ENCODE results near the gene ZBTB7A. TPM values are rescaled to one million over a fixed set of nuclear protein-coding genes. Genes with fewer than 3 reads are reported as not detected.
A peak's percentile ranks its signal among the peaks of the same experiment; 100 is the strongest.

ZBTB7A gene
- total RNA-seq, 2 experiments from 2014 or later, result 67.4 to 72.6 TPM

GRCh38 chr19:4053423-4054324 is 13.0 kb downstream of the ZBTB7A start:
- H3K4me3 Mint-ChIP-seq, result peak overlapping the region; percentile 29
- no peaks in the 10 kb centered on the region for H3K27me3 Mint-ChIP-seq
- peaks cover 50% of the 10 kb centered on the region for H3K36me3 Mint-ChIP-seq
- H3K4me1 Mint-ChIP-seq, result peaks cover 52% of the 10 kb centered on the region
- ATAC-seq (no peak), DNase-seq (no peak)
- H3K9me3 Mint-ChIP-seq (ENCODE audit: low read depth), result no peaks in the 10 kb centered on the region
- H3K27ac Mint-ChIP-seq, result no peak overlapping the region
- CTCF ChIA-PET, result no interaction called here

GRCh38 chr19:4052993-4053422 is 13.7 kb downstream of the ZBTB7A start:
- H3K4me3 Mint-ChIP-seq, result peak overlapping the region; percentile 29
- no peak for ATAC-seq

GRCh38 chr19:4052114-4052992 is 14.3 kb downstream of the ZBTB7A start:
- H3K36me3 Mint-ChIP-seq, result peaks cover 49% of the 10 kb centered on the region
- DNase-seq (peak; percentile 65), ATAC-seq (peak; percentile 58)
- CTCF ChIA-PET, result interaction anchor here (1.0 kb wide), 1 partner anchor 88 kb away, joined by 5 read pairs; no protein-coding TSS in a partner anchor
- peak overlapping the region; percentile 56 for H3K27ac Mint-ChIP-seq
- H3K4me1 Mint-ChIP-seq, result peaks cover 44% of the 10 kb centered on the region
- H3K9me3 Mint-ChIP-seq (ENCODE audit: low read depth), result no peaks in the 10 kb centered on the region
- no peaks in the 10 kb centered on the region for H3K27me3 Mint-ChIP-seq
- H3K4me3 Mint-ChIP-seq, result peak overlapping the region; percentile 29

More at GRCh38 chr19:4052993-4053422, 13.7 kb downstream of the ZBTB7A start:
- peaks cover 48% of the 10 kb centered on the region for H3K4me1 Mint-ChIP-seq
- H3K9me3 Mint-ChIP-seq (ENCODE audit: low read depth), result no peaks in the 10 kb centered on the region
- DNase-seq, result no peak
- no peaks in the 10 kb centered on the region for H3K27me3 Mint-ChIP-seq
- CTCF ChIA-PET, result interaction anchor here (1.0 kb wide), 1 partner anchor 87 kb away, joined by 5 read pairs; no protein-coding TSS in a partner anchor
- H3K36me3 Mint-ChIP-seq, result peaks cover 50% of the 10 kb centered on the region
- H3K27ac Mint-ChIP-seq, result peak overlapping the region; percentile 34

GRCh38 chr19:4051175-4052101 is 15.3 kb downstream of the ZBTB7A start:
- no peaks in the 10 kb centered on the region for H3K9me3 Mint-ChIP-seq (ENCODE audit: low read depth)
- ATAC-seq, result peak; percentile 61
- peaks cover 42% of the 10 kb centered on the region for H3K4me1 Mint-ChIP-seq
- peak overlapping the region; percentile 35 for H3K4me3 Mint-ChIP-seq
- peak; percentile 76 for DNase-seq
- CTCF ChIA-PET, result no interaction called here
- no peaks in the 10 kb centered on the region for H3K27me3 Mint-ChIP-seq
- peaks cover 50% of the 10 kb centered on the region for H3K36me3 Mint-ChIP-seq
- peak overlapping the region; percentile 56 for H3K27ac Mint-ChIP-seq

GRCh38 chr19:4049432-4049831 is 17.3 kb downstream of the ZBTB7A start:
- Mint-ChIP-seq H3K27ac (peak overlapping the region; percentile 3), H3K9me3 (ENCODE audit: low read depth) (no peaks in the 10 kb centered on the region), H3K4me1 (peaks cover 34% of the 10 kb centered on the region), H3K36me3 (peaks cover 39% of the 10 kb centered on the region), H3K4me3 (no peak overlapping the region), H3K27me3 (no peaks in the 10 kb centered on the region)
- DNase-seq (no peak), ATAC-seq (no peak)
- CTCF ChIA-PET, result interaction anchor here (1.5 kb wide), 1 partner anchor 91 kb away, joined by 7 read pairs; no protein-coding TSS in a partner anchor

- no peak for ATAC-seq
These were observed 19.6 kb downstream of the ZBTB7A start for GRCh38 chr19:4046946-4047683.

GRCh38 chr19:4046362-4046691 is 20.4 kb downstream of the ZBTB7A start:
- no peak for ATAC-seq
- H3K4me1 Mint-ChIP-seq, result peaks cover 15% of the 10 kb centered on the region
- no peaks in the 10 kb centered on the region for H3K9me3 Mint-ChIP-seq (ENCODE audit: low read depth)
- no peak overlapping the region for H3K4me3 Mint-ChIP-seq
- DNase-seq, result no peak
- H3K27ac Mint-ChIP-seq, result no peak overlapping the region
- CTCF ChIA-PET, result no interaction called here
- no peaks in the 10 kb centered on the region for H3K27me3 Mint-ChIP-seq
- peaks cover 23% of the 10 kb centered on the region for H3K36me3 Mint-ChIP-seq

More at GRCh38 chr19:4046946-4047683, 19.6 kb downstream of the ZBTB7A start:
- DNase-seq, result no peak
- no peaks in the 10 kb centered on the region for H3K27me3 Mint-ChIP-seq
- H3K4me3 Mint-ChIP-seq, result no peak overlapping the region
- H3K27ac Mint-ChIP-seq, result no peak overlapping the region
- CTCF ChIA-PET, result no interaction called here
- peaks cover 21% of the 10 kb centered on the region for H3K4me1 Mint-ChIP-seq
- H3K36me3 Mint-ChIP-seq, result peaks cover 27% of the 10 kb centered on the region
- H3K9me3 Mint-ChIP-seq (ENCODE audit: low read depth), result no peaks in the 10 kb centered on the region

- H3K4me1 Mint-ChIP-seq, result peaks cover 11% of the 10 kb centered on the region
- no peak overlapping the region for H3K4me3 Mint-ChIP-seq
- DNase-seq (no peak), ATAC-seq (no peak)
- CTCF ChIA-PET, result interaction anchor here (1.5 kb wide), 1 partner anchor 23 kb away, joined by 3 read pairs; no protein-coding TSS in a partner anchor
- H3K9me3 Mint-ChIP-seq (ENCODE audit: low read depth), result no peaks in the 10 kb centered on the region
- H3K27ac Mint-ChIP-seq, result no peak overlapping the region
- H3K27me3 Mint-ChIP-seq, result no peaks in the 10 kb centered on the region
- peaks cover 19% of the 10 kb centered on the region for H3K36me3 Mint-ChIP-seq
These were observed 20.9 kb downstream of the ZBTB7A start for GRCh38 chr19:4045597-4046361.

- Mint-ChIP-seq H3K27ac (no peak overlapping the region), H3K4me1 (peaks cover 6% of the 10 kb centered on the region), H3K9me3 (ENCODE audit: low read depth) (no peaks in the 10 kb centered on the region), H3K4me3 (no peak overlapping the region), H3K27me3 (no peaks in the 10 kb centered on the region), H3K36me3 (peaks cover 17% of the 10 kb centered on the region)
- DNase-seq, result no peak
- CTCF ChIA-PET, result interaction anchor here (1.5 kb wide), 1 partner anchor 23 kb away, joined by 3 read pairs; no protein-coding TSS in a partner anchor
- no peak for ATAC-seq
These were observed 21.7 kb downstream of the ZBTB7A start for GRCh38 chr19:4044990-4045465.

GRCh38 chr19:4043966-4044715 is 22.6 kb downstream of the ZBTB7A start:
- H3K36me3 Mint-ChIP-seq, result peaks cover 12% of the 10 kb centered on the region
- H3K9me3 Mint-ChIP-seq (ENCODE audit: low read depth), result no peaks in the 10 kb centered on the region
- no peak overlapping the region for H3K4me3 Mint-ChIP-seq
- DNase-seq (no peak), ATAC-seq (no peak)
- H3K27me3 Mint-ChIP-seq, result no peaks in the 10 kb centered on the region
- no peak overlapping the region for H3K27ac Mint-ChIP-seq
- H3K4me1 Mint-ChIP-seq, result peaks cover 3% of the 10 kb centered on the region
- CTCF ChIA-PET, result interaction anchor here (0.5 to 1.5 kb wide), 2 partner anchors 22 to 25 kb away, joined by 3 read pairs; no protein-coding TSS in a partner anchor

GRCh38 chr19:4043401-4043800 is 23.3 kb downstream of the ZBTB7A start:
- Mint-ChIP-seq H3K4me1 (peaks cover 3% of the 10 kb centered on the region), H3K27me3 (no peaks in the 10 kb centered on the region), H3K27ac (no peak overlapping the region), H3K36me3 (peaks cover 12% of the 10 kb centered on the region), H3K9me3 (ENCODE audit: low read depth) (no peaks in the 10 kb centered on the region), H3K4me3 (no peak overlapping the region)
- no peak for DNase-seq
- CTCF ChIA-PET, result no interaction called here
- ATAC-seq, result no peak
